ENCODE results near the gene CASP10. TPM values are rescaled to one million over a fixed set of nuclear protein-coding genes. Genes with fewer than 3 reads are reported as not detected.

Gene CASP10
- total and polyA plus RNA-seq, 2 of the 13 experiments (the other 11 are each of a cell fraction or from before 2014, with no cell fraction given) = 22.2 to 23.8 TPM

GRCh38 chr2:201260302-201260800 is 77.4 kb downstream of the CASP10 start, which contains the start of gene CASP8 (continued):
- TF ChIP-seq GATAD2A (CRISPR knock-in tag; IDR thresholded peaks at IDR 0.05) (peak; percentile 65; the same call in 1 of the 2 replicates), HOMEZ (CRISPR knock-in tag; IDR thresholded peaks at IDR 0.05; ENCODE audit: low read depth) (peak; percentile 92), MIXL1 (CRISPR knock-in tag; IDR thresholded peaks at IDR 0.05) (peak; percentile 63), ZHX1 (CRISPR knock-in tag; IDR thresholded peaks at IDR 0.05; ENCODE audit: low read depth) (0 out of 2 replicates have a peak, but pooled peaks have one; percentile 12), ETV5 (CRISPR knock-in tag; IDR thresholded peaks at IDR 0.05; ENCODE audit: borderline replicate concordance) (peak; percentile 96), SOX6 (IDR thresholded peaks at IDR 0.05) (no peak), SOX6 (CRISPR knock-in tag; IDR thresholded peaks at IDR 0.05) (peak; percentile 49; the same call in 1 of the 2 replicates), TOPORS (CRISPR knock-in tag; IDR thresholded peaks at IDR 0.05) (no peak), BRD4 (CRISPR knock-in tag; IDR thresholded peaks at IDR 0.05) (no peak), ZBTB26 (CRISPR knock-in tag; IDR thresholded peaks at IDR 0.05; ENCODE audit: borderline replicate concordance) (peak; percentile 73; the same call in 1 of the 2 replicates), ZNF274 (CRISPR knock-in tag; IDR thresholded peaks at IDR 0.05) (peak; percentile 41; the same call in 1 of the 2 replicates), ZBTB37 (CRISPR knock-in tag; IDR thresholded peaks at IDR 0.05) (no peak), SP4 (CRISPR knock-in tag; IDR thresholded peaks at IDR 0.05) (0 out of 2 replicates have a peak, but pooled peaks have one; percentile 13), ZNF784 (CRISPR knock-in tag; IDR thresholded peaks at IDR 0.05; ENCODE audit: borderline replicate concordance) (0 out of 2 replicates have a peak, but pooled peaks have one; percentile 39), MLXIP (CRISPR knock-in tag; IDR thresholded peaks at IDR 0.05; ENCODE audit: borderline replicate concordance) (no peak), MED1 (CRISPR knock-in tag; IDR thresholded peaks at IDR 0.05) (peak; percentile 22; the same call in 1 of the 2 replicates), ZNF777 (CRISPR knock-in tag; IDR thresholded peaks at IDR 0.05) (0 out of 2 replicates have a peak, but pooled peaks have one; percentile 48), ZFY (CRISPR knock-in tag; IDR thresholded peaks at IDR 0.05) (peak; percentile 71), ZNF292 (CRISPR knock-in tag; IDR thresholded peaks at IDR 0.05; ENCODE audit: borderline replicate concordance, low read depth) (peak; percentile 54; the same call in 1 of the 2 replicates)

Measured in HepG2 (cell line).